Activated CD8-positive, alpha-beta memory T cell treated with anti-CD3 and anti-CD28 coated beads, Interleukin-2, amount 50 U/mL, for 24 hours (primary cell): ENCODE results near the gene CNOT8.
"Not testable (repeated sequence)": the region's sequence is repeated elsewhere in the genome, so short reads cannot be mapped to it uniquely, and the experiment has no call there.

Experiments used
- DNase-seq: peaks from one replicate; pipeline ENCODE4 v3.0.0-alpha.2; 2020; ENCODE audit errors: extremely low read depth

Gene CNOT8

GRCh38 chr5:154858297-154858971 is at the start of gene CNOT8:
Gene CNOT8, plus strand, starts transcription at chr5:154858627. Its CDS starts 4,652 bp downstream, at chr5:154863279.
- peak; percentile 95 for DNase-seq

- no peak for DNase-seq
These were observed 47.2 kb upstream of the CNOT8 start for GRCh38 chr5:154811239-154811638.

GRCh38 chr5:154811653-154812465 is 46.6 kb upstream of the CNOT8 start:
- no peak for DNase-seq

GRCh38 chr5:154813158-154813557 is 45.3 kb upstream of the CNOT8 start:
- no peak for DNase-seq

- no peak for DNase-seq
These were observed 44.7 kb upstream of the CNOT8 start for GRCh38 chr5:154813736-154814135.

GRCh38 chr5:154815025-154815424 is 43.4 kb upstream of the CNOT8 start:
- no peak for DNase-seq

- DNase-seq: no peak
These were observed 42.7 kb upstream of the CNOT8 start for GRCh38 chr5:154815684-154816247.

- DNase-seq: no peak
These were observed 41.4 kb upstream of the CNOT8 start for GRCh38 chr5:154816891-154817492.

GRCh38 chr5:154817815-154818214 is 40.6 kb upstream of the CNOT8 start:
- DNase-seq: no peak

- no peak for DNase-seq
These were observed 39.8 kb upstream of the CNOT8 start for GRCh38 chr5:154818471-154819116.

- no peak for DNase-seq
These were observed 38.9 kb upstream of the CNOT8 start for GRCh38 chr5:154819546-154819945.

- no peak for DNase-seq
These were observed 38.0 kb upstream of the CNOT8 start for GRCh38 chr5:154820383-154820782.

- DNase-seq: not testable (repeated sequence)
These were observed 35.5 kb upstream of the CNOT8 start for GRCh38 chr5:154822896-154823295.

GRCh38 chr5:154823605-154824004 is 34.8 kb upstream of the CNOT8 start:
- DNase-seq: no peak

- no peak for DNase-seq
These were observed 34.4 kb upstream of the CNOT8 start for GRCh38 chr5:154824070-154824469.

GRCh38 chr5:154829181-154829588 is 29.2 kb upstream of the CNOT8 start:
- DNase-seq: no peak

GRCh38 chr5:154829589-154830218 is 28.7 kb upstream of the CNOT8 start:
- DNase-seq: no peak

- no peak for DNase-seq
These were observed 28.2 kb upstream of the CNOT8 start for GRCh38 chr5:154830219-154830595.

- DNase-seq: no peak
These were observed 27.8 kb upstream of the CNOT8 start for GRCh38 chr5:154830596-154830995.

GRCh38 chr5:154831451-154831850 is 27.0 kb upstream of the CNOT8 start:
- DNase-seq: no peak

GRCh38 chr5:154832804-154833203 is 25.6 kb upstream of the CNOT8 start:
- not testable (repeated sequence) for DNase-seq
